ENCODE data around the gene NUCKS1. TPM values are rescaled to one million over a fixed set of nuclear protein-coding genes. Genes with fewer than 3 reads are reported as not detected.

Gene NUCKS1
- polyA plus RNA-seq, 1 of the 3 experiments (the other 2 are of a cell fraction) = 25.4 TPM

DNA sequence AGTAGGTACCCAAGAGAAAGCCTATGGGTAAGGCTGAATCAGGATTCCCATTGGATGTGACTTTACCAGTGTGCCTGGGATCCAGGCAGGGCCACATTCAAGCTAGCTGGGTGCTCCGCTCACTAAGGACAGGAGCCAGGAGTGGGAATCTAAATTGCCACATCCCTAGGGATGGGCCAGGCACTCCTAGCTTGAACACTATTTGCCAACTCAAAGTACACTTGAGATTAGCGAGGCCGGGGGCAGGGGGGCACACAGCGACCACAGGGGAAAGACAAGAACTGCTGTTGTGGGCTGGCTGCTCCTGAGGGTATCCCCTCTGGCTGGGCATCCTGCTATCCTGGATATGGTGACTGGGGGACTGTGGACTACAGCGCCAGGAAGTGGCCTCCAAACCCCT lies 74.0 kb downstream of the NUCKS1 start:
- POLR2A ChIA-PET = no interaction called here
- TF ChIP-seq, protein P1, sequence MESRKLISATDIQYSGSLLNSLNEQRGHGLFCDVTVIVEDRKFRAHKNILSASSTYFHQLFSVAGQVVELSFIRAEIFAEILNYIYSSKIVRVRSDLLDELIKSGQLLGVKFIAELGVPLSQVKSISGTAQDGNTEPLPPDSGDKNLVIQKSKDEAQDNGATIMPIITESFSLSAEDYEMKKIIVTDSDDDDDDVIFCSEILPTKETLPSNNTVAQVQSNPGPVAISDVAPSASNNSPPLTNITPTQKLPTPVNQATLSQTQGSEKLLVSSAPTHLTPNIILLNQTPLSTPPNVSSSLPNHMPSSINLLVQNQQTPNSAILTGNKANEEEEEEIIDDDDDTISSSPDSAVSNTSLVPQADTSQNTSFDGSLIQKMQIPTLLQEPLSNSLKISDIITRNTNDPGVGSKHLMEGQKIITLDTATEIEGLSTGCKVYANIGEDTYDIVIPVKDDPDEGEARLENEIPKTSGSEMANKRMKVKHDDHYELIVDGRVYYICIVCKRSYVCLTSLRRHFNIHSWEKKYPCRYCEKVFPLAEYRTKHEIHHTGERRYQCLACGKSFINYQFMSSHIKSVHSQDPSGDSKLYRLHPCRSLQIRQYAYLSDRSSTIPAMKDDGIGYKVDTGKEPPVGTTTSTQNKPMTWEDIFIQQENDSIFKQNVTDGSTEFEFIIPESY (IDR thresholded peaks at IDR 0.05; ENCODE audit: borderline replicate concordance, low read depth) = no peak
- no peak for TF ChIP-seq GATA2 (CRISPR knock-in tag; IDR thresholded peaks at IDR 0.05)
- TF ChIP-seq YY1 (IDR thresholded peaks at IDR 0.05; ENCODE audit: low read depth) = no peak
- TF ChIP-seq RCOR1 (IDR thresholded peaks at IDR 0.05; ENCODE audit: low read length) = no peak
- TF ChIP-seq FOSL2 (IDR thresholded peaks at IDR 0.05; ENCODE audit: borderline replicate concordance, low read depth) = no peak
- TF ChIP-seq, protein P2, sequence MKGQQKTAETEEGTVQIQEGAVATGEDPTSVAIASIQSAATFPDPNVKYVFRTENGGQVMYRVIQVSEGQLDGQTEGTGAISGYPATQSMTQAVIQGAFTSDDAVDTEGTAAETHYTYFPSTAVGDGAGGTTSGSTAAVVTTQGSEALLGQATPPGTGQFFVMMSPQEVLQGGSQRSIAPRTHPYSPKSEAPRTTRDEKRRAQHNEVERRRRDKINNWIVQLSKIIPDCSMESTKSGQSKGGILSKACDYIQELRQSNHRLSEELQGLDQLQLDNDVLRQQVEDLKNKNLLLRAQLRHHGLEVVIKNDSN (IDR thresholded peaks at IDR 0.05; ENCODE audit: borderline replicate concordance, low read depth) = no peak
- TF ChIP-seq NRF1 (IDR thresholded peaks at IDR 0.05; ENCODE audit: low read depth, low read length) = no peak
- TF ChIP-seq RXRA (IDR thresholded peaks at IDR 0.05; ENCODE audit: borderline replicate concordance, low read depth) = no peak
- TF ChIP-seq, protein P3, sequence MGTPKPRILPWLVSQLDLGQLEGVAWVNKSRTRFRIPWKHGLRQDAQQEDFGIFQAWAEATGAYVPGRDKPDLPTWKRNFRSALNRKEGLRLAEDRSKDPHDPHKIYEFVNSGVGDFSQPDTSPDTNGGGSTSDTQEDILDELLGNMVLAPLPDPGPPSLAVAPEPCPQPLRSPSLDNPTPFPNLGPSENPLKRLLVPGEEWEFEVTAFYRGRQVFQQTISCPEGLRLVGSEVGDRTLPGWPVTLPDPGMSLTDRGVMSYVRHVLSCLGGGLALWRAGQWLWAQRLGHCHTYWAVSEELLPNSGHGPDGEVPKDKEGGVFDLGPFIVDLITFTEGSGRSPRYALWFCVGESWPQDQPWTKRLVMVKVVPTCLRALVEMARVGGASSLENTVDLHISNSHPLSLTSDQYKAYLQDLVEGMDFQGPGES (IDR thresholded peaks at IDR 0.05; ENCODE audit: low read depth, low read length) = no peak
- TF ChIP-seq EP300 (IDR thresholded peaks at IDR 0.05; ENCODE audit: borderline replicate concordance in 1 of 2, low read depth in 1 of 2, low read length in 1 of 2) = no peak
- TF ChIP-seq, protein P4, sequence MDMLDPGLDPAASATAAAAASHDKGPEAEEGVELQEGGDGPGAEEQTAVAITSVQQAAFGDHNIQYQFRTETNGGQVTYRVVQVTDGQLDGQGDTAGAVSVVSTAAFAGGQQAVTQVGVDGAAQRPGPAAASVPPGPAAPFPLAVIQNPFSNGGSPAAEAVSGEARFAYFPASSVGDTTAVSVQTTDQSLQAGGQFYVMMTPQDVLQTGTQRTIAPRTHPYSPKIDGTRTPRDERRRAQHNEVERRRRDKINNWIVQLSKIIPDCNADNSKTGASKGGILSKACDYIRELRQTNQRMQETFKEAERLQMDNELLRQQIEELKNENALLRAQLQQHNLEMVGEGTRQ (IDR thresholded peaks at IDR 0.05; ENCODE audit: borderline replicate concordance, low read depth, low read length) = no peak
- no peak for TF ChIP-seq SIN3A (IDR thresholded peaks at IDR 0.05; ENCODE audit: borderline replicate concordance, low read depth, low read length)
- no peak for TF ChIP-seq TAF1 (IDR thresholded peaks at IDR 0.05; ENCODE audit: borderline replicate concordance, low read depth, low read length)
- TF ChIP-seq SMC3 (IDR thresholded peaks at IDR 0.05; ENCODE audit: low read depth, low read length) = no peak
- no peak for TF ChIP-seq RAD21 (IDR thresholded peaks at IDR 0.05; ENCODE audit: low read length)
- no peak for TF ChIP-seq TCF12 (IDR thresholded peaks at IDR 0.05)
- TF ChIP-seq POLR2AphosphoS5 (IDR thresholded peaks at IDR 0.05; ENCODE audit: low read depth, low read length) = no peak
- no peak overlapping the region for H3K4me3 ChIP-seq (ENCODE audit: low read depth in 2 of 2, low read length in 1 of 2)
- no peaks in the 10 kb centered on the region for H3F3A ChIP-seq (replicated peaks; ENCODE audit: insufficient read depth)
- no peaks in the 10 kb centered on the region for H3K27me3 ChIP-seq (ENCODE audit: insufficient read depth)
- peaks cover 8 to 12% of the 10 kb centered on the region in 2 experiments; a peak in 1 of 4 replicates for H3K4me1 ChIP-seq (ENCODE audit: control insufficient read depth in 1 of 2, insufficient read depth in 2 of 2, low read depth in 1 of 2, low read length in 1 of 2)
- H3K9ac ChIP-seq = no peak overlapping the region
- H3K4me2 ChIP-seq = no peak overlapping the region
- H3K27ac ChIP-seq (ENCODE audit: low read depth in 2 of 2, low read length in 1 of 2) = no peak overlapping the region
- no peaks in the 10 kb centered on the region for H4K20me1 ChIP-seq (ENCODE audit: insufficient read depth)
- H2AFZ ChIP-seq (ENCODE audit: low read depth) = no peak overlapping the region
- peaks cover 38% of the 10 kb centered on the region for H3K79me2 ChIP-seq (ENCODE audit: insufficient read depth)
- no peaks in the 10 kb centered on the region for H3K9me3 ChIP-seq
- no peak for DNase-seq
- WGBS (ENCODE audit: low lambda C conversion rate) = 100% methylated on average over 2 of the region's 5 CpGs
- H3K36me3 ChIP-seq (replicated peaks in 1 of 2; ENCODE audit: control insufficient read depth in 1 of 2, insufficient read depth in 2 of 2, low read length in 1 of 2) = no peaks in the 10 kb centered on the region
- CTCF ChIA-PET = interaction anchor here (1.7 to 18.5 kb wide), 3 partner anchors 16 to 188 kb away, joined by 4 to 214 read pairs (median 13); no protein-coding TSS in a partner anchor
- no peaks in the 10 kb centered on the region for H3K9me2 ChIP-seq
